IPS-15b (cell line): ENCODE results near the gene GPR17.

Experiments
- H3K27me3 ChIP-seq: one replicate; pipeline ENCODE4 v1.6.1; 2013; ENCODE audit warnings: low read length; ENCODE audit not compliant: control insufficient read depth, insufficient read depth
- H3K36me3 ChIP-seq: one replicate; pipeline ENCODE4 v1.6.1; 2013; ENCODE audit warnings: low read length; ENCODE audit not compliant: control insufficient read depth, insufficient read depth
- H3K4me1 ChIP-seq: one replicate; pipeline ENCODE4 v1.6.1; 2013; ENCODE audit warnings: mild to moderate bottlenecking, low read length; ENCODE audit not compliant: control insufficient read depth, insufficient read depth
- H3K4me3 ChIP-seq: one replicate; pipeline ENCODE4 v1.5.1; 2013; ENCODE audit warnings: low read depth, low read length
- H3K9ac ChIP-seq: one replicate; pipeline ENCODE4 v1.6.1; 2013; ENCODE audit warnings: low read depth, mild to moderate bottlenecking, low read length
- H3K9me3 ChIP-seq: one replicate; pipeline ENCODE4 v1.6.1; 2013; ENCODE audit warnings: mild to moderate bottlenecking, low read length; ENCODE audit not compliant: control insufficient read depth, insufficient read depth

The GPR17 gene

GRCh38 chr2:127674241-127675209, 28.6 kb downstream of the GPR17 start:
- H3K9me3 ChIP-seq = no peaks in the 10 kb centered on the region
- peak overlapping the region; percentile 55 for H3K4me3 ChIP-seq
- H3K27me3 ChIP-seq = peaks cover 45% of the 10 kb centered on the region
- H3K36me3 ChIP-seq = no peaks in the 10 kb centered on the region
- H3K4me1 ChIP-seq = no peaks in the 10 kb centered on the region
- no peak overlapping the region for H3K9ac ChIP-seq

- peaks cover 45% of the 10 kb centered on the region for H3K27me3 ChIP-seq
- no peaks in the 10 kb centered on the region for H3K9me3 ChIP-seq
- H3K9ac ChIP-seq = no peak within 1 kb of the TSS
- H3K4me3 ChIP-seq = peak within 1 kb of the TSS; percentile 58
- H3K4me1 ChIP-seq = no peaks in the 10 kb centered on the region
- no peaks in the 10 kb centered on the region for H3K36me3 ChIP-seq
These were observed 29.6 kb downstream of the GPR17 start, which contains the start of gene LIMS2 for GRCh38 chr2:127675331-127676261. Gene LIMS2 (minus strand): TSS chr2:127675530. CDS start chr2:127675024, 506 bp downstream.

GRCh38 chr2:127676906-127677305, 31.0 kb downstream of the GPR17 start:
- Histone ChIP-seq H3K4me3 (no peak overlapping the region), H3K4me1 (no peaks in the 10 kb centered on the region), H3K27me3 (peaks cover 43% of the 10 kb centered on the region)

GRCh38 chr2:127678531-127678930, 32.6 kb downstream of the GPR17 start:
- Histone ChIP-seq H3K9ac (no peak overlapping the region), H3K4me3 (no peak overlapping the region), H3K27me3 (peaks cover 37% of the 10 kb centered on the region), H3K4me1 (no peaks in the 10 kb centered on the region), H3K36me3 (no peaks in the 10 kb centered on the region), H3K9me3 (no peaks in the 10 kb centered on the region)

More at GRCh38 chr2:127676906-127677305, 31.0 kb downstream of the GPR17 start:
- H3K36me3 ChIP-seq = no peaks in the 10 kb centered on the region
- no peak overlapping the region for H3K9ac ChIP-seq
- H3K9me3 ChIP-seq = no peaks in the 10 kb centered on the region

- H3K4me3 ChIP-seq = no peak overlapping the region
- peaks cover 33% of the 10 kb centered on the region for H3K27me3 ChIP-seq
- H3K4me1 ChIP-seq = no peaks in the 10 kb centered on the region
- H3K9me3 ChIP-seq = no peaks in the 10 kb centered on the region
- no peak overlapping the region for H3K9ac ChIP-seq
- H3K36me3 ChIP-seq = no peaks in the 10 kb centered on the region
These were observed 33.0 kb downstream of the GPR17 start for GRCh38 chr2:127678991-127679390.

GRCh38 chr2:127679680-127680361, 33.9 kb downstream of the GPR17 start:
- H3K36me3 ChIP-seq = no peaks in the 10 kb centered on the region
- H3K4me3 ChIP-seq = no peak overlapping the region
- no peaks in the 10 kb centered on the region for H3K4me1 ChIP-seq
- H3K9me3 ChIP-seq = no peaks in the 10 kb centered on the region
- no peak overlapping the region for H3K9ac ChIP-seq
- H3K27me3 ChIP-seq = peaks cover 26% of the 10 kb centered on the region

GRCh38 chr2:127680706-127681287, 34.8 kb downstream of the GPR17 start:
- Histone ChIP-seq H3K4me1 (no peaks in the 10 kb centered on the region), H3K4me3 (no peak overlapping the region), H3K36me3 (no peaks in the 10 kb centered on the region), H3K9me3 (no peaks in the 10 kb centered on the region), H3K27me3 (peaks cover 23% of the 10 kb centered on the region), H3K9ac (no peak overlapping the region)

- H3K4me3 ChIP-seq = no peak overlapping the region
- peaks cover 18% of the 10 kb centered on the region for H3K27me3 ChIP-seq
- H3K36me3 ChIP-seq = no peaks in the 10 kb centered on the region
- no peaks in the 10 kb centered on the region for H3K4me1 ChIP-seq
- H3K9ac ChIP-seq = no peak overlapping the region
- H3K9me3 ChIP-seq = no peaks in the 10 kb centered on the region
These were observed 35.4 kb downstream of the GPR17 start for GRCh38 chr2:127681288-127681804.

GRCh38 chr2:127681976-127682857, 36.3 kb downstream of the GPR17 start:
- Histone ChIP-seq H3K27me3 (peaks cover 9% of the 10 kb centered on the region), H3K36me3 (no peaks in the 10 kb centered on the region), H3K4me3 (no peak overlapping the region), H3K9me3 (no peaks in the 10 kb centered on the region), H3K4me1 (no peaks in the 10 kb centered on the region), H3K9ac (no peak overlapping the region)

- H3K9ac ChIP-seq = no peak overlapping the region
These were observed 37.1 kb downstream of the GPR17 start for GRCh38 chr2:127683056-127683455.

More at GRCh38 chr2:127683056-127683455, 37.1 kb downstream of the GPR17 start:
- H3K36me3 ChIP-seq = no peaks in the 10 kb centered on the region
- H3K4me1 ChIP-seq = no peaks in the 10 kb centered on the region
- H3K27me3 ChIP-seq = peaks cover 2% of the 10 kb centered on the region
- H3K4me3 ChIP-seq = no peak overlapping the region
- no peaks in the 10 kb centered on the region for H3K9me3 ChIP-seq
